GF-D8 (cell line): ENCODE data around the gene DIAPH2.
A peak's percentile ranks its signal among the peaks of the same experiment; 100 is the strongest.

Source experiments
- DNase-seq: peaks from one replicate; lab custom pipeline; 2025; lab: John Stamatoyannopoulos, UW

DIAPH2 gene

DNA sequence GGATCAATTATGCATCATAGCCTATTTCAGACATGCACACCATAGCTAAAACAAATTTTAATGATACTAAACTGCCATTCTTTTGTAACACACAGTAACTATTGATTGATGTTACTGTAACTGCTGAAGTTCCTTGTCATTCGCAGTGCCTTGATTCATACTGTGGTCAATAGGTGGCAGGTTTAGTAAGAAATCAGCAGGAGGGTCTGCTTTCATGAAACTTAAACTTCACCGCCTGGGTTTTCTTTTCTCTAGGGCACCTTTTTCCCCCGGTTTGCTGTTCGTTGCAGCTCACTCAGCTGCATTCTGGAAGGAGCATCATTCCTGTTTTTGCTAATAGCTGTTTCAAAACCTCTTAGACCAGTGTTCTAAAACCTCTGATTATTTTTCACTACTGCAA is 287.2 kb downstream of the DIAPH2 start:
- DNase-seq, result no peak

- no peak for DNase-seq
These were observed 294.3 kb downstream of the DIAPH2 start for GRCh38 chrX:96978906-96979305.

GRCh38 chrX:96979766-96980165 is 295.1 kb downstream of the DIAPH2 start:
- no peak for DNase-seq

DNA sequence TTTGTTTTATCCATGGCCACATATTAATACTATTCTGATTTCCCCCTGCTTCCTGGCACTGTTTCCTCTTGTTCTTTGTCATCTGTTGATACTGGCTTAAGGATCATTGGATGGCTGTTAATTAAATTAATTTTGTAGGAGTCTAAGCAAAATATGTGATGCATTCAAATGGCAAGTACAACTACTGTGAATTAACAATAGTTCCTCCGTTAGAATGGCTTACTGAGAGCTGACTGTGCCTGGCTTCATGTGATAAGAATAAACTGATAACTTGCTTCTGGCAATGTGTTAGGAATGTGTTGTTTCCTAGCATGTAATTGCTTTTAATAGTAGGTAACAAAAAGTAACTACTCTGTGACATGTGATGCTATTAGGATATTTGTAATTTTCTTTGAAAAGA is 297.5 kb downstream of the DIAPH2 start:
- no peak for DNase-seq

- no peak for DNase-seq
These were observed 299.9 kb downstream of the DIAPH2 start for GRCh38 chrX:96984538-96984937.

GRCh38 chrX:96985046-96985445 is 300.4 kb downstream of the DIAPH2 start:
- DNase-seq, result no peak

DNA sequence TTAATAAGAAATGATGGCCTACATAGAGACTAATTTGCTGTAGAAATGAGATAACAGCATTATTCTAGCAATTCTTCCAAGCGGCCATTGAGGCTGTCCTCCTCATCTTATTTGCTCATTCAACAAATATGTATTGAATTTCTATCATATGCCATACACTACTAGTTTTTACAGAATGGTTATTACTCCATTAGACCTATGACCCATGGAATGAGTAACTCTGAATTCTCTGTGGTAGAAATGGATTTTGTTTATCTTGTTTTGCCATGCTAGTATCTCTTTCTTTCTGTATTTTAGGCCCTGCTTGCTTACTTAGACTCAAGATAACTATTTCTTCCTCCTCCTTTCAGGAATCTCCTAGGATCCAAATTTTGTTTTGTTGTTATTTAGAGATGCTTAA is 302.6 kb downstream of the DIAPH2 start:
- no peak for DNase-seq

DNA sequence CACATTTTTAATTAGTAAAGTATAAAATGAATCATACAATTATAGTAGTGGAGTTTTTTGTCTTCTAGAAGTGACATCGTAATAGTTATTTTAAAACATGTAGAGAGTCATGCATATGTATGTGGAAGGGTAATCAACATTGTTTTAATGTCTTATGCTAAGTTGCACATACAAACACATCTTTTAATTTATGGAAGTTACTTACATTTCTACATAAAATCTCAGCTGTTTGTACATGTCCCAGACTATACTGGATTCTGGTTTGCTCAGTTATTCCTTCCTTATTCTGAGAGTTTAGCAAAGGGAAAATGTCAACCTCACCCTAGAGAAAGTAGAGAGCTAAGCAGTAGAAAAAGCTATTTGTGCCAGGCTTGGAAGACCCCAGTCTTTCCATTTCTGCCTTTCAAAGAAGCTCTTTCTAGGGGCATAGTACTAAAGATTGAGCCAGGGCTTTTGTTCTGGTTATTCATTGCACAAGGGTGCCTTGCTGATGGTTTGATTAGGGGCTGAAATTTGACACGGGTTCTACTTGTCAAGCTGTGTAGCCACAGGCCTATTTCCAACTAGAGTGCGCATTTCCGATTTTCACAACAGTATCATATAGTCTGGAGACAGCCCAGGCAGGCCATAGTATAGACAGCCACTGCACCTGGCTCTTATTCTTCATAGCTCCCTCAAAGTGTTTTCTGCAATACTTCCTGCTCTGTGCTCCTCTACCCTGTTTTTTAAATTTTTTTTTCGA is 305.4 kb downstream of the DIAPH2 start:
- peak; percentile 22 for DNase-seq

DNA sequence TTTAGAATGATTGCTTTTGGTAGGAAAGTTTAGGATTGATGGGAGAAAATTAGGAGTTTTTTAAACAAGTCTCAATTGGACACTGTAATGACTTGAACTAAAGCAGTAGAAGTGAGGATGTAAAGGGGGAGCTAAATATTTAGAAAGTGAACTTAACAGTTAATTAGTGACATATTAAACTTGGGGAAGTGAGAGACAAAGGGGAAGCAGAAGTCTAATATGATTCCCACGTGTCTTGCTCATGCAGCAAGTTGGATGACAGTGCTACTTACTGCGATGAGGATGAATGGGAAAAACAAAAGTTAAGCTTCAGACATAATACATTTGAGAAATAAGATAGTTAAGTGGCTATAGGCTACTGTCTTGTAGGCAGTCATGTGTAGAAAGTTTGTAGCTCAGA is 309.5 kb downstream of the DIAPH2 start:
- DNase-seq, result no peak

- DNase-seq, result no peak
These were observed 312.6 kb downstream of the DIAPH2 start for GRCh38 chrX:96997196-96997595.

DNA sequence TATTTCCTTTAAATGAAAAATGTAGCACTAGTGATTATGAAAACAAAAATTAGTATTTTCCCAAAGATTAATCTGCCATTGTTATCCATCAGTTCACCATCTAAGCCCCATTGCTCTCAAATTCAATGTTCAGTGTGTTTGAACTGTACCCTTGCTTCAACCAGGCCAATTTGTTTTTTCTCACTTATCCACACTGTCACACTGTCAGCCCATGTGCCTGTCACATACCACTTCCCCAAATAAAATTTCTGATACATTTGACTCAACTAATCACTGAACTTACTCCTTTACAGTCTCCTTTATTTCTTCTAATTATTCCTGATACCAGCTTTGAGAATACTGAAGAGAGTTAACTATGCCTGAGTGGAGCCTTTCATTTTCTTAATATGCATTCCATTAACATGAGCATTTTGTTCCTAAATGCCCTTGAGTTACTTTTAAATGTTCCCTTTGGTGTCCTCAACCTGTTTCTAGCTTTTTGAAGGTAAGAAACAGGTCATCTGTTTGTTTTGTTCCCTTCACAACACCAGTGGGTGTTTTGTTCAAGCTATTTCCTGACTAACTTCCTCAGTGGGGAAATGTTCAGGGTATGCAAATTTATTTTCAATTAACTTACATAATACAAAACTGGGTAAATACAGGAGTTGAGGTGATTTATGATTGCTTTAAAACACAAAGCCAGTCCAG is 316.2 kb downstream of the DIAPH2 start:
- DNase-seq, result no peak

- DNase-seq, result no peak
These were observed 321.5 kb downstream of the DIAPH2 start for GRCh38 chrX:97006167-97006566.

GRCh38 chrX:97009391-97009790 is 324.7 kb downstream of the DIAPH2 start:
- DNase-seq, result no peak

- DNase-seq, result no peak
These were observed 326.9 kb downstream of the DIAPH2 start for GRCh38 chrX:97011540-97011939.

DNA sequence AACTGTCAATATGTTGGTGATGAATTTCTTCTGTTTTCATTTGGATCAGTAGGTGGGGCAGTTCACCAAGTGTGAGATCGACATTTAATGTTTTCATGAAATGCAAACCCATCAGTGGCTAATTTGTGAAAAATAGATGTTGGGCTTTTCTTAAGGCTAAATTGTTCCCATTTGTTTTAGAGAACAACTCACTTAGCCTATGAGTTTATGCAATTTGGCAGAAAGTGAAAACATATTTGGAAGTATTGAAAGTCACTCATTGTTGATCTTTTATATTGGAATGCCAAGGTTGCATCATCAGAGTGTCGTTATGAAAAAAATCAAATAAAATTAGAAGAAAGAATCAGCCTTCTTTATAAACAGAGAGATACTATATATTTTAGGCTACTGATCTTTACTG is 331.5 kb downstream of the DIAPH2 start:
- DNase-seq, result no peak

DNA sequence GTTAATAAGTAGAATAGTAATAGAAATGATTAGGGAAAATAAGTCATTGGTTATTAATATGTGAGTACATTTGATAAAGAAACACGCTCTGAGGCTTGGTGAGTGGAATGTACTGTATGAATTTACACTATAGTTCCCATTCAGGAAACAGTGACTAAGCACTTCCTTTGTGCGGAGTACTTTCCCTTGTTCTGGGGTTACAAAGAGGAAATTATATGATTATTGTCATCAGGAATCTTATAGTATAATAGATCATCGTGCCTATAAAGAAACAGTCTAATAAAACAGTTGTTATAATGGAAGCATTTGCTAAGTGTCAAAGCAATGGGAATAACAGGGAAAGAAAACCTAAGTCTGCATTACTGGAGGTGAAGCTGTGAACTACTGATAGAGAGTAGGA is 337.0 kb downstream of the DIAPH2 start:
- DNase-seq, result no peak

- no peak for DNase-seq
These were observed 341.8 kb downstream of the DIAPH2 start for GRCh38 chrX:97026406-97026805.

DNA sequence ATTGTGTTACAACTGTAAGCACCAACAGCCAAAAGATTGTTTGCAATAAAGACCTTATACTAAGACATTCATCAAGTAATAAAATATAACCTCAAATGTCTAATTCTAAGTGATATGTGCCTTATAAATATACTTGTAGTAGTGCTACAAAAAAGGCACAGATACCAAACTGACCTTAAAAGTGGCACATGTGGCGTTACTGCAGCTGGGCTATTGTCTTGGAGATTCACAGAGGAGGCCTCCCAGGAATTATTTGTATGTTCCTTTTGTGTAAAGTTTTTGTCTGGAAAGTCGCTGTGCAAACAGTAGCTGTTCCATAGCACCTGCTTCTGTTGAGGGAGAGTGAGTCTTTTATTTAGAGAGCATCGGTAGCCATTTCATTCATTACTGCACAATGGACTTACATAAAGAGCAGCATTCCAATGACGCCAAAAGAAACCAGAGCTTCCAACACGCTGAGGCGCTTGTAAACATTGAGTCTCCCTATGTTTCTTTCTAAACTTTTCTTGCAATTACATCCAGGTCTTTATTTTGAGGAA is 342.8 kb downstream of the DIAPH2 start:
- no peak for DNase-seq

GRCh38 chrX:97030463-97030862 is 345.8 kb downstream of the DIAPH2 start:
- no peak for DNase-seq

DNA sequence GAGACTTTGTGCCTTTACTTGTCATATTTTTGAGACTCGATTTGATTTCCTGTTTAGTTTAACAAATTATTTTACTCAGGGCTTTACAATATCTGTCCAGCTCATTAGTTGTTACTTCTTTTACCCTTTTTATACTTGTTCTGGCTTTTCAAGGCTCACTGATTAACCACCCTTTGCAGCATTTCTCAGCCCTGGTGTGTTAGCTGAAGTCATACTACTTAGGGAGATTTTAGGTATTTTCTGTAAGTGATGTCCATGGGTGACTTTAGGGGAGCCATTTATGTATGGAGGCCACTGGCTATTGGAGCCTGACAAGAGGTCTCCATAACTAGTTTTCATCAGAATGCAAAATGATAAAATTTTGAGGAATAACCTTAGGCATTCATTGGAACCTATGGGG is 346.3 kb downstream of the DIAPH2 start:
- no peak for DNase-seq

DNA sequence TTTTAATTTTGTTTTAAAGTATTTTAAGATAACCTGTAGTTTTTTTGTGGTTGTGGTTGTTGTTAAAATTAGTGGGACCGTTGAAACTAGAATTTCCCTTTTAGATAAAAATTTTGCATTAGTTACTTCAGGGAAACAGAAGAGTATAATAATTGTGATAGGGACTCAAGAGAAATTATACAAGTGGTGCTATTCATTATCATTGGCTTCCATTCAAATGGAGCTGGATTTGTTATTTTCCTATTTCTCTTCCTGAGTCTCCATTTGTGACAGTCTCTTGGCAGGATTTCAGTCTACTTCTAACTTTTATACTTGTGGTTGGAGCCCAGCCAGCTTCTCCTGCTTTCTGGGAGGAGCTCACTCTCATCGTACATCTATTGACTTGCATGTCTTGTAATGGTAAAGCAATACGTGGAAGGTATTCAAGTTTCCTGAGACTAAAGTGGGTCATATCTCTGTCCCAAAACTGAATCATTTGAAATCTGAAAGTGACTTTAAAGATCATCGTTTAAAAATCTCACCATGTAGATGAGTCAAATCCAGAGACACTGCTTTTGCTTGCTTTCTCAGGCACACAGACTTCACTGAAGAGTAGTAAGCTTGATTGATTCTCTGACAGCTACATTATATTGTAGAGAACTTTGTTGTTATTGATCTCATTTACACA is 354.9 kb downstream of the DIAPH2 start:
- no peak for DNase-seq

DNA sequence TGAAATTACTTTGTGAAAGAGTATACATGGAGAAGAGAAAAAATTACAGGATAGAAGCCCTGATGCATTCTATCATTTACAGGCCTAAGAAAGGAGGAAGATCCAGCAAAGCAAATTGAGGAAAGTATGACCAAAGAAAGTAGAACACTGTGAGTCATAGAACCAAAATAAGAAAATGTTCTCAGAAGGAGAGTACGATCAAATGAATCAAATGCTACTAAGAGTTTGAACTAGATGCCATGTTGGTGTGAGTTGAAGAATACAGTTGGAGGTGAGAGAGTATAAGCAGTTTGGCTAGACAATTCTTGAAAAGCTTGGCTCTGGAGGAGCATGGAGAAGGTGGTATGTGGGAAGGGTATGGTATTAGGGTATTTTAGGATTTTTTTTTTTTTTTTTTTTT is 360.8 kb downstream of the DIAPH2 start:
- DNase-seq, result no peak

DNA sequence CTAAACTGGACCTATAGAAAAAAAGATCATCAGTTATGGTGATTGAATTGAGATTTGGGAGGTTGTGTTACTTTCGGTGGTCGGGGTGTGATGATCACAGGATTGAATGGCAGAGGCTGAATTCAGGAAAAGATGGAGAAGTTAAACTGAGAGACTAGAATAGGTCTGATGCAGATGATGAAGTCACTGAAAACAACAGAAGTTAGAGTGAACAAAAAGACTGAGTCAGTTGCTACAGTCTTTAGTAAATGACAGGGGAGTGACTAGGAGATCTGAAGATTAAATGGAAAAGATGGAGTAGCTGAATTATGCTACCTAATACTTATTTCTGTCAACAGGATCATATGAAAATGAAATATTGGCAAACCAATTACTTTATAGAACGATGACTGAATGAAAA is 362.2 kb downstream of the DIAPH2 start:
- no peak for DNase-seq
